Upper lobe of left lung (tissue), 6 donors: ENCODE measurements around the gene RECK. TPM values are rescaled to one million over a fixed set of nuclear protein-coding genes. Genes with fewer than 3 reads are reported as not detected.

ENCODE experiments used
- ATAC-seq, 2 donors: fragments of 200-7000 bp; cut with Tn5 transposase; one replicate each; pipeline ENCODE4 v1.9.1; 2022; ENCODE audit warnings: mild to moderate bottlenecking in 2 of 2, moderate library complexity in 2 of 2; ENCODE audit not compliant: low FRiP score in 2 of 2
- DNase-seq, 2 donors: peaks; one replicate each; pipeline ENCODE4 v3.0.0-alpha.2; 2019 to 2020
- H3K27ac ChIP-seq, 4 donors: fragments of 200-600 bp; sonication (generic); one replicate each; pipeline ENCODE4 v1.5.1; 2016 to 2019
- H3K27me3 ChIP-seq, 4 donors: fragments of 200-600 bp; sonication (generic); one replicate each; pipeline ENCODE4 v1.5.1; 2017 to 2019
- H3K36me3 ChIP-seq, 4 donors: fragments of 200-600 bp; sonication (generic); one replicate each; pipeline ENCODE4 v1.5.1; 2016 to 2019
- H3K4me1 ChIP-seq, 4 donors: fragments of 200-600 bp; sonication (generic); one replicate each; pipeline ENCODE4 v1.5.1; 2018 to 2019
- H3K4me3 ChIP-seq, 4 donors: fragments of 200-600 bp; sonication (generic); one replicate each; pipeline ENCODE4 v1.5.1; 2017 to 2019; ENCODE audit warnings: mild to moderate bottlenecking in 2 of 4, moderate library complexity in 1 of 4
- H3K9me3 ChIP-seq, 4 donors: fragments of 200-600 bp; sonication (generic); one replicate each; pipeline ENCODE4 v1.5.1; 2018 to 2019
- EP300 ChIP-seq, 4 donors: sonication (generic); formaldehyde crosslinking; IDR thresholded peaks; one replicate each; pipeline ENCODE4 v1.5.1; 2017; ENCODE audit warnings: antibody characterized with exemption in 4 of 4, control low read depth in 2 of 4
- POLR2A ChIP-seq, 4 donors: fragments of 450-650 bp; IDR thresholded peaks; one replicate each; pipeline ENCODE4 v1.5.1; 2016 to 2017; ENCODE audit warnings: antibody characterized with exemption in 4 of 4, mild to moderate bottlenecking in 2 of 4
- POLR2AphosphoS5 ChIP-seq, 2 donors: sonication (generic); formaldehyde crosslinking; IDR thresholded peaks; one replicate each; pipeline ENCODE4 v1.5.1; 2017; ENCODE audit warnings: antibody characterized with exemption in 2 of 2
- WGBS, 2 donors: methylation state at CpG; one replicate each; pipeline ENCODE4 v1.1.5; 2017 to 2018; 5-methylcytosine and 5-hydroxymethylcytosine counted together
- total RNA-seq, 6 donors: library from RNA; depleted of rRNA in 4 of 6; stranded (reverse); fragments of >200 nt in 4 of 6; gene quantifications; one replicate each; pipeline versions ENCODE4 v1.1.0 to v1.2.1, GENCODE V29; 2016 to 2021
- TF ChIP-seq, protein P1 (sequence below), 6 experiments: fragments of 450-650 bp in 4 of 6; fragments of 200-600 bp in 2 of 6; sonication (generic) in 2 of 6; IDR thresholded peaks; one replicate each; pipeline ENCODE4 v1.5.1; 2016 to 2019; ENCODE audit warnings: antibody characterized with exemption in 6 of 6
- donor health status: DM: no; HTN: no; CAD: no; lungs with moderate emphysema.
- donor health status: DM: no; HTN: yes; CAD: no; lungs with severe emphysema.

Gene RECK
- total RNA-seq, 6 donors from 2014 or later, result 8.4 to 17.6 (median 11.0) TPM

DNA sequence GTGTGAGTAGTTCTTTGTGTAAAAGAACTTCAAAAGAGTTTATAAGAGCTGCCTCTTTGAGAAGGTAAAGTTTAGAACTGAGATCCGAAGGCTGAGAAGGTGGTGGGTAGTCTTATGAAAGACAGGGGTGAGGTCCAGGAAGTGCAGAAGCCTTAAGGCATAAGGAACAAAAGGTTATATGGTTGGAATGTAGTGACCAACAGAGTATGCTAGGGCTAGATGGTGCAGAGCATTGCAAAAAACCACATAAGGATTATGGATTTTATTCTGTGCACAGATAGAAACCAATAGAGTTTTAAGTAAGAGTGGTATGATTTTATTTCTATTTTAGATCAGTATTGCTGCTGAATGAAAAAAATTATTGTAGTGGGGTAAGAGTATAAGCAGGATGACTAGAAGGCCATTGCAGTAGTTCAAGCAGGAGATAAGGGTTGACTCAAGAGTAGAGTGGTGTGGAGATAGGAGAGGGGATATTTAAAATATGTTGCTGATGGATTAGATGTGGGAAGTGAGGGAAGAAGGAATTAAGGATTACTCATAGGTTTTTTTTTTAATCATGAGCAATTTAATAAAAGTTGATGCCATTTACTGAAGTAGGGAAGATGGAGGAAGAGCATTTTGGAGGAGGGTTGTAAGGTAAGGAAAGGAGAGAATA, 3.7 kb downstream of the RECK start:
- Histone ChIP-seq H3K4me1 (peaks cover 10 to 32% (median 18%) of the 10 kb centered on the region in 4 donors), H3K27ac (no peak overlapping the region), H3K4me3 (no peak overlapping the region), H3K27me3 (no peaks in the 10 kb centered on the region), H3K36me3 (no peaks in the 10 kb centered on the region), H3K9me3 (no peaks in the 10 kb centered on the region)
- DNase-seq (no peak), ATAC-seq (no peak)
- TF ChIP-seq, protein P1, sequence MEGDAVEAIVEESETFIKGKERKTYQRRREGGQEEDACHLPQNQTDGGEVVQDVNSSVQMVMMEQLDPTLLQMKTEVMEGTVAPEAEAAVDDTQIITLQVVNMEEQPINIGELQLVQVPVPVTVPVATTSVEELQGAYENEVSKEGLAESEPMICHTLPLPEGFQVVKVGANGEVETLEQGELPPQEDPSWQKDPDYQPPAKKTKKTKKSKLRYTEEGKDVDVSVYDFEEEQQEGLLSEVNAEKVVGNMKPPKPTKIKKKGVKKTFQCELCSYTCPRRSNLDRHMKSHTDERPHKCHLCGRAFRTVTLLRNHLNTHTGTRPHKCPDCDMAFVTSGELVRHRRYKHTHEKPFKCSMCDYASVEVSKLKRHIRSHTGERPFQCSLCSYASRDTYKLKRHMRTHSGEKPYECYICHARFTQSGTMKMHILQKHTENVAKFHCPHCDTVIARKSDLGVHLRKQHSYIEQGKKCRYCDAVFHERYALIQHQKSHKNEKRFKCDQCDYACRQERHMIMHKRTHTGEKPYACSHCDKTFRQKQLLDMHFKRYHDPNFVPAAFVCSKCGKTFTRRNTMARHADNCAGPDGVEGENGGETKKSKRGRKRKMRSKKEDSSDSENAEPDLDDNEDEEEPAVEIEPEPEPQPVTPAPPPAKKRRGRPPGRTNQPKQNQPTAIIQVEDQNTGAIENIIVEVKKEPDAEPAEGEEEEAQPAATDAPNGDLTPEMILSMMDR (IDR thresholded peaks at IDR 0.05), result no peak
- no peak for TF ChIP-seq POLR2AphosphoS5 (IDR thresholded peaks at IDR 0.05)
- TF ChIP-seq EP300 (IDR thresholded peaks at IDR 0.05), result no peak
- no peak for TF ChIP-seq POLR2A (IDR thresholded peaks at IDR 0.05)
- WGBS, 2 donors, result 63% methylated on average over 1 of the region's 1 CpG

DNA sequence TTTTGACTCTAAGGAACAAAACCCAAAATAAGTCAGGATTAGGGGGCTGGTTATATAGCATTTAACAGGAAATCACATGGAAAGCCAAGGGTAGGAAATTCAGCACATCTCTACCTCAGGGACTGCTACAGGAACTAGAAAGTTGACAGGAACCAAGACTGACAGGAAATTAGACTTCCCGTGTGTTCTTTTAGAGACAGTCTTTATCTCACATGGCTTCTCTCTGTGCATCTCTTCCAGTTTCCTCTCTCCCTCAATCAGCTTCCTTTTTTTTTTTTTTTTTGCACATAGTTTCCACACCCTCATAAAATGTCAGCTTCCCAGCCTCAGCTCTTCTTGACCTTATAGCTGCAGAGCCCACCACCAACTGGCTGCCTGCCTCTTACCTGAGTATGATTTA, 4.8 kb downstream of the RECK start:
- TF ChIP-seq POLR2AphosphoS5 (IDR thresholded peaks at IDR 0.05) (no peak), EP300 (IDR thresholded peaks at IDR 0.05) (no peak), POLR2A (IDR thresholded peaks at IDR 0.05) (no peak)
- TF ChIP-seq, protein P1 (IDR thresholded peaks at IDR 0.05), result no peak
- H3K27ac ChIP-seq, result peak overlapping the region in 1 of 4 donors; percentile 61
- 30 to 37% methylated on average over 1 of the region's 1 CpG for WGBS, 2 donors
- H3K4me1 ChIP-seq, result peaks cover 6 to 30% (median 13%) of the 10 kb centered on the region in 4 donors
- H3K36me3 ChIP-seq, result no peaks in the 10 kb centered on the region
- H3K9me3 ChIP-seq, result no peaks in the 10 kb centered on the region
- ATAC-seq (no peak), DNase-seq (no peak)
- H3K27me3 ChIP-seq, result no peaks in the 10 kb centered on the region
- H3K4me3 ChIP-seq, result no peak overlapping the region

DNA sequence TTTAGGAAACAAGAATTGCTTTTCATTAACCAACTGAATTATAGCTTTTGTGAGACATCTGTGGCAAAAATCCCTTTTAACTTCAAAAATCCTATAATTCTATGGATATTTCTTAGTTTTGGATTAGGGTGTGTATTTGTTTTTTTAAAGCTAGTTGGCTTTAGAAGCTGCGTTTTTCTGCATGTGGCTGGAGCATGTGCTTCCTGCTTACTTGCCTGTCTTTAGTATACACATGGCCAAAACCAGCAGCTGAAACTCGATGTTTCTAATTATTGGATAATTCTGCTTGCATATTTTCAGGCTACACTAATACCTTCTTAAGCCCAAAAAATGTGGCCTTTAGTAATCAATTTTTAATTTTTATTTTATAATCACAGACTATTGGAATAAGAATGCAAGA, 8.9 kb downstream of the RECK start:
- Histone ChIP-seq H3K27me3 (no peaks in the 10 kb centered on the region), H3K36me3 (no peaks in the 10 kb centered on the region), H3K4me1 (peaks cover 0 to 27% (median 11%) of the 10 kb centered on the region in 4 donors), H3K4me3 (no peak overlapping the region), H3K27ac (no peak overlapping the region), H3K9me3 (no peaks in the 10 kb centered on the region)
- ATAC-seq (no peak), DNase-seq (no peak)
- TF ChIP-seq POLR2AphosphoS5 (IDR thresholded peaks at IDR 0.05) (no peak), POLR2A (IDR thresholded peaks at IDR 0.05) (no peak), EP300 (IDR thresholded peaks at IDR 0.05) (no peak)
- TF ChIP-seq, protein P1 (IDR thresholded peaks at IDR 0.05), result no peak
- WGBS, 2 donors, result 35 to 38% methylated on average over 2 of the region's 2 CpGs

DNA sequence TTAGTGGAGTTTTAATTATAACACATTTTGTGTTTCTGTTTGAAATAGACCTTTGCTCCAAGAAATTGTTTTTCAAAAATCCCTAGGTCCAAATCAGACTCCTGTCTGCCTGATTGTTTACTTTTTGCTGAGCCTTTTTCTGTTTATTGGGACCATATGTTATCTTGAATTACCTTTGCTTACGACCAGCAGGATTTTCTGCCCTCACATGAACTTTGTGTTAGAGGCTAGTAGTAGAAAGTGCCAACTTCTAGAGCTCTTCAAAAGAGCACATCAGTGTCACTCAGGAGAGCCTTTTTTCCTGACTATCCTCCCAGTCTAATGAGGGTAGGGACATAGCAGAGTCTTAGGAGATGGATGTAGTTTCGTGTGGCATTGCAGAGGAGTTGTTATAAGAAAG, 10.2 kb downstream of the RECK start:
- Histone ChIP-seq H3K9me3 (no peaks in the 10 kb centered on the region), H3K4me1 (peaks cover 0 to 14% (median 3%) of the 10 kb centered on the region in 4 donors), H3K4me3 (no peak overlapping the region), H3K27me3 (no peaks in the 10 kb centered on the region), H3K27ac (no peak overlapping the region), H3K36me3 (no peaks in the 10 kb centered on the region)
- DNase-seq (no peak), ATAC-seq (no peak)
- no peak for TF ChIP-seq POLR2AphosphoS5 (IDR thresholded peaks at IDR 0.05)
- TF ChIP-seq POLR2A (IDR thresholded peaks at IDR 0.05), result no peak
- TF ChIP-seq EP300 (IDR thresholded peaks at IDR 0.05), result no peak
- TF ChIP-seq, protein P1 (IDR thresholded peaks at IDR 0.05), result no peak
- WGBS, 2 donors, result 63 to 77% methylated on average over 2 of the region's 2 CpGs

DNA sequence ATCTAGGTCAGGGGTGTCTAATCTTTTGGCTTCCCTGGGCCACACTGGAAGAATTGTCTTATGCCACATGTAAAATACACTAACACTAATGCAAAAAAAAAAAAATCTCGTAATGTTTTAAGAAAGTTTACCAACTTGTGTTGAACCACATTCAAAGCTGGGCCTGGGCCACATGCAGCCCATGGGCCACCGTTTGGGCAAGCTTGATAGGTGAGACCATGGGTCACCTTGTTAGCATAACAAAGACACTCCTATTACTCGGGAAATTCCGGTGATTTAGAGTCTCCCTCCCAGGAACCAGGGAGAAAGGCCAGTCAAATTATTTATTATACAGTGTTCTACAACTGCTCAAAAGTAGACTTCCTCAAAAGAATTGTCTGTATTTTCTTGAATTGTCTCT, 12.7 kb downstream of the RECK start:
- DNase-seq, result peak in 1 of 2 donors; percentile 13
- Histone ChIP-seq H3K4me1 (peaks cover 0 to 14% (median 0%) of the 10 kb centered on the region in 4 donors), H3K36me3 (no peaks in the 10 kb centered on the region), H3K27ac (no peak overlapping the region), H3K4me3 (no peak overlapping the region), H3K27me3 (no peaks in the 10 kb centered on the region), H3K9me3 (no peaks in the 10 kb centered on the region)
- TF ChIP-seq POLR2AphosphoS5 (IDR thresholded peaks at IDR 0.05) (no peak), EP300 (IDR thresholded peaks at IDR 0.05) (no peak), POLR2A (IDR thresholded peaks at IDR 0.05) (no peak)
- TF ChIP-seq, protein P1 (IDR thresholded peaks at IDR 0.05), result no peak
- ATAC-seq, result no peak
- WGBS, 2 donors, result 75 to 77% methylated on average over 4 of the region's 4 CpGs
